A673 (cell line): Measurements from ENCODE around the gene GLTP. TPM values are rescaled to one million over a fixed set of nuclear protein-coding genes. Genes with fewer than 3 reads are reported as not detected.

Source experiments
- BruUV-seq: library from RNA; stranded (reverse); fragments of 400-500 nt; replicated peaks from 2 replicates; lab custom pipeline; 2021; lab: Mats Ljungman, UMichigan
- CTCF ChIA-PET: fragments of 300-600 bp; sonication (Branson Sonifier 250); formaldehyde crosslinking; loops from one replicate; lab custom pipeline; 2022; ENCODE audit warnings: antibody characterized with exemption; lab: Charles Lee
- POLR2A ChIA-PET: fragments of 300-600 bp; sonication (Branson Sonifier 250); formaldehyde crosslinking; loops from one replicate; lab custom pipeline; 2022; ENCODE audit warnings: antibody characterized with exemption; ENCODE audit not compliant: low non-redundant PET; lab: Charles Lee
- DNase-seq: peaks from one replicate; pipeline ENCODE4 v3.0.0-alpha.2; 2015; ENCODE audit warnings: low spot score
- H3K27ac ChIP-seq: fragments of 200-600 bp; sonication (generic); 2 replicates; pipeline ENCODE4 v1.5.1; 2016; ENCODE audit warnings: mixed run types, low read depth, mild to moderate bottlenecking, mixed read lengths, antibody characterized with exemption, low read length; ENCODE audit not compliant: poor library complexity, severe bottlenecking
- H3K27me3 ChIP-seq: fragments of 200-600 bp; sonication (generic); replicated peaks from 2 replicates; pipeline ENCODE4 v1.6.1; 2017; ENCODE audit warnings: mixed run types, low read depth, mild to moderate bottlenecking, mixed read lengths, antibody characterized with exemption, low read length; ENCODE audit not compliant: insufficient read depth, poor library complexity
- H3K36me3 ChIP-seq: fragments of 200-600 bp; sonication (generic); 2 replicates; pipeline ENCODE4 v1.6.1; 2016; ENCODE audit warnings: mixed run types, mild to moderate bottlenecking, mixed read lengths, antibody characterized with exemption, low read length; ENCODE audit not compliant: insufficient read depth, poor library complexity, severe bottlenecking
- H3K4me1 ChIP-seq: fragments of 200-600 bp; sonication (generic); 2 replicates; pipeline ENCODE4 v1.6.1; 2017; ENCODE audit warnings: mixed run types, mild to moderate bottlenecking, mixed read lengths, antibody characterized with exemption, low read length; ENCODE audit not compliant: insufficient read depth, poor library complexity, severe bottlenecking
- H3K4me3 ChIP-seq: fragments of 200-600 bp; sonication (generic); 2 replicates; pipeline ENCODE4 v1.5.1; 2016; ENCODE audit warnings: low read depth, mixed run types, mild to moderate bottlenecking, mixed read lengths, low read length; ENCODE audit not compliant: poor library complexity, severe bottlenecking
- H3K9me3 ChIP-seq: fragments of 200-600 bp; sonication (generic); 2 replicates; pipeline ENCODE4 v1.6.1; 2016; ENCODE audit warnings: mixed run types, low read depth, mild to moderate bottlenecking, mixed read lengths, antibody characterized with exemption, low read length; ENCODE audit not compliant: poor library complexity, severe bottlenecking
- CTCF ChIP-seq: fragments of 300-800, 200-600 bp; sonication (generic); conservative IDR thresholded peaks from 2 replicates; pipeline ENCODE4 v1.5.1; 2017; ENCODE audit warnings: low read depth, mild to moderate bottlenecking, antibody characterized with exemption, low read length, moderate library complexity, mixed read lengths
- EZH2 ChIP-seq: fragments of 200-600 bp; sonication (generic); IDR thresholded peaks from 2 replicates; pipeline ENCODE4 v1.6.1; 2017; ENCODE audit warnings: borderline replicate concordance, low read depth, mild to moderate bottlenecking, mixed read lengths, antibody characterized with exemption, low read length; ENCODE audit not compliant: poor library complexity, severe bottlenecking
- intact Hi-C: fragments of 100-400 bp; cut with micrococcal nuclease; formaldehyde crosslinking; loops from one replicate; pipeline ENCODE4 v1.10.0; 2022; ENCODE audit not compliant: unreplicated experiment
- total RNA-seq: library from RNA; stranded (reverse); gene quantifications from 2 replicates; pipeline ENCODE4 v1.2.3, GENCODE V29; 2021

GLTP gene
- total RNA-seq, 1 experiment from 2014 or later, result 20.2 TPM

- H3K4me3 ChIP-seq, result no peak overlapping the region
- no peaks in the 10 kb centered on the region for H3K4me1 ChIP-seq
- no peaks in the 10 kb centered on the region for H3K36me3 ChIP-seq
- H3K27me3 ChIP-seq, result no peaks in the 10 kb centered on the region
- TF ChIP-seq CTCF (no peak), EZH2 (no peak)
- no peaks in the 10 kb centered on the region for H3K9me3 ChIP-seq
- no TSS peak for BruUV-seq
- POLR2A ChIA-PET, result no interaction called here
- intact Hi-C loops, result no loop called here
- no peak overlapping the region for H3K27ac ChIP-seq
- CTCF ChIA-PET, result no interaction called here
- no peak for DNase-seq
Measured at GRCh38 chr12:109810954-109811623, 69.3 kb downstream of the GLTP start.

GRCh38 chr12:109808876-109809646 is 71.3 kb downstream of the GLTP start:
- intact Hi-C loops, result no loop called here
- Histone ChIP-seq H3K4me1 (no peaks in the 10 kb centered on the region), H3K27me3 (no peaks in the 10 kb centered on the region), H3K9me3 (no peaks in the 10 kb centered on the region), H3K4me3 (no peak overlapping the region), H3K27ac (no peak overlapping the region), H3K36me3 (no peaks in the 10 kb centered on the region)
- no peak for DNase-seq
- no TSS peak for BruUV-seq
- ChIA-PET CTCF (no interaction called here), POLR2A (no interaction called here)
- TF ChIP-seq EZH2 (no peak), CTCF (no peak)

DNA sequence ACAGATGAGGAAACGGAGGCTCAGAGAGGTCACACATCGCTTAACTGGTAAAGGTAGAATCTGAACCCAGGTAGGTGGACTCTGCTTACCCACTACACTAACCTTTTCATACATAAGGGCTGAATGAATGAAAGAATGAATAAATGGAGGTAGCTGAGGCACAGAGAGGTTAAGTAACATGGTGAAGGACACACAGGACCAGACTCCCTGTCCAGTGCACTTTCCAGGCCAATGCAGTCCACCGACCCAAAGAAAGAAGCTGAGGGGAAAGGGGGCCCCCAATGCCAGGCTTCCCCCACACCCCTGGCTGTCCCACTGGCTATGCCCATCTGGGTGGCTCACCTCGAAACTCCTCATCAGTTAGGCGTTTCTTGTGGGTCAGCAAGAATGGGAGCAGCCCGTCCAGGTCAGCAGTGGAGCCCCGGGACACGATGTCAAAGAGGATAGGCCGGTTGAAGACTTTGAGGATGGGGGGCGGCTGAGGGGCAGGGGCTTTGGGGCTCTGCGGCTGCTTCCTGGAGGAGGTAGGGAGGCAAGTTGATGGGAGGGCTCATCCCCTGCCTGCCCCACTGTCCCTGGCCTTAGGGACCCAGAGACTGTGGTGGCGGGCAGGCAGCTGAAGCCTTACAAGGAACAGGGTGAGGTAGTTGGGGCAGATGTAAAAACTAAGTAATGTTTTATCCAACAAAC is 72.2 kb downstream of the GLTP start:
- Histone ChIP-seq H3K36me3 (no peaks in the 10 kb centered on the region), H3K9me3 (no peaks in the 10 kb centered on the region), H3K4me1 (no peaks in the 10 kb centered on the region), H3K4me3 (no peak overlapping the region), H3K27me3 (no peaks in the 10 kb centered on the region), H3K27ac (no peak overlapping the region)
- no peak for TF ChIP-seq CTCF
- no peak for TF ChIP-seq EZH2
- BruUV-seq, result no TSS peak
- intact Hi-C loops, result no loop called here
- POLR2A ChIA-PET, result no interaction called here
- CTCF ChIA-PET, result interaction anchor here (0.6 kb wide), 1 partner anchor 331 kb away, joined by 3 read pairs; the partner anchor contains the start of gene UBE3B
- no peak for DNase-seq
